Mesendoderm (in vitro differentiated cells): ENCODE data around the gene LRRC4C.

Source experiments
- DNase-seq: peaks from one replicate; pipeline ENCODE4 v3.0.0; 2013
- H2AK5ac ChIP-seq: 2 replicates; pipeline ENCODE4 v1.6.1; 2013; ENCODE audit warnings: low read length, inconsistent platforms
- H2BK120ac ChIP-seq: 2 replicates; pipeline ENCODE4 v1.6.1; 2013; ENCODE audit warnings: low read depth, mild to moderate bottlenecking, low read length, moderate library complexity, mixed read lengths
- H2BK15ac ChIP-seq: replicated peaks from 2 replicates; pipeline ENCODE4 v1.6.1; 2013; ENCODE audit warnings: low read depth, mild to moderate bottlenecking, moderate library complexity
- H2BK5ac ChIP-seq: 2 replicates; pipeline ENCODE4 v1.6.1; 2013; ENCODE audit warnings: low read length, inconsistent platforms
- H3K18ac ChIP-seq: 2 replicates; pipeline ENCODE4 v1.6.1; 2013; ENCODE audit warnings: mild to moderate bottlenecking, low read length, mixed read lengths
- H3K23ac ChIP-seq: one replicate; pipeline ENCODE4 v1.6.1; 2013; ENCODE audit warnings: low read length
- H3K27ac ChIP-seq: 2 replicates; pipeline ENCODE4 v1.5.1; 2013; ENCODE audit warnings: low read depth, mild to moderate bottlenecking, inconsistent platforms, low read length, moderate library complexity
- H3K27me3 ChIP-seq: 2 replicates; pipeline ENCODE4 v1.6.1; 2013; ENCODE audit warnings: low read length, control low read depth, mild to moderate bottlenecking, inconsistent platforms; ENCODE audit not compliant: insufficient read depth, poor library complexity
- H3K36me3 ChIP-seq: 2 replicates; pipeline ENCODE4 v1.6.1; 2013; ENCODE audit warnings: low read length, inconsistent platforms; ENCODE audit not compliant: control insufficient read depth, insufficient read depth
- H3K4ac ChIP-seq: one replicate; pipeline ENCODE4 v1.6.1; 2013; ENCODE audit warnings: low read depth, mild to moderate bottlenecking, low read length, moderate library complexity
- H3K4me1 ChIP-seq: 2 replicates; pipeline ENCODE4 v1.6.1; 2013; ENCODE audit warnings: low read depth, low read length, inconsistent platforms; ENCODE audit not compliant: control insufficient read depth
- H3K4me2 ChIP-seq: 2 replicates; pipeline ENCODE4 v1.6.1; 2013; ENCODE audit warnings: low read length
- H3K4me3 ChIP-seq: 2 replicates; pipeline ENCODE4 v1.5.1; 2013; ENCODE audit warnings: mild to moderate bottlenecking, low read length
- H3K56ac ChIP-seq: one replicate; pipeline ENCODE4 v1.6.1; 2013; ENCODE audit warnings: low read length
- H3K79me1 ChIP-seq: 2 replicates; pipeline ENCODE4 v1.6.1; 2013; ENCODE audit warnings: low read length, inconsistent platforms
- H3K79me2 ChIP-seq: 2 replicates; pipeline ENCODE4 v1.6.1; 2013; ENCODE audit warnings: mild to moderate bottlenecking, low read length; ENCODE audit not compliant: control insufficient read depth, insufficient read depth
- H3K9ac ChIP-seq: 2 replicates; pipeline ENCODE4 v1.6.1; 2013; ENCODE audit warnings: low read length, inconsistent platforms
- H4K5ac ChIP-seq: one replicate; pipeline ENCODE4 v1.6.1; 2013; ENCODE audit warnings: low read length
- H4K8ac ChIP-seq: one replicate; pipeline ENCODE4 v1.6.1; 2013; ENCODE audit warnings: low read depth, mild to moderate bottlenecking, control low read depth, low read length, moderate library complexity
- WGBS: extraction: QIAGEN DNeasy Blood & Tissue Kit; methylation state at CpG from one replicate; pipeline ENCODE4 v1.1.7; 2013; ENCODE audit warnings: low lambda C conversion rate, missing lambda C conversion rate; ENCODE audit not compliant: insufficient coverage; ENCODE audit errors: extremely low coverage; 5-methylcytosine and 5-hydroxymethylcytosine counted together

The LRRC4C gene

GRCh38 chr11:41102471-41102870, 357.0 kb downstream of the LRRC4C start:
- no peak for DNase-seq
- Histone ChIP-seq H3K27ac (no peak overlapping the region), H2AK5ac (no peak overlapping the region), H3K18ac (no peak overlapping the region), H3K4me2 (no peak overlapping the region), H3K4me3 (no peak overlapping the region), H3K23ac (no peak overlapping the region), H2BK120ac (no peak overlapping the region), H4K8ac (no peak overlapping the region), H3K4me1 (no peaks in the 10 kb centered on the region), H4K5ac (no peak overlapping the region), H3K56ac (no peak overlapping the region), H3K4ac (no peak overlapping the region), H2BK15ac (no peak overlapping the region), H3K79me1 (no peaks in the 10 kb centered on the region), H3K79me2 (no peaks in the 10 kb centered on the region), H2BK5ac (no peak overlapping the region), H3K36me3 (no peaks in the 10 kb centered on the region), H3K27me3 (no peaks in the 10 kb centered on the region), H3K9ac (no peak overlapping the region)
- no CpG with 5 or more reads among the region's 4 CpGs for WGBS

DNA sequence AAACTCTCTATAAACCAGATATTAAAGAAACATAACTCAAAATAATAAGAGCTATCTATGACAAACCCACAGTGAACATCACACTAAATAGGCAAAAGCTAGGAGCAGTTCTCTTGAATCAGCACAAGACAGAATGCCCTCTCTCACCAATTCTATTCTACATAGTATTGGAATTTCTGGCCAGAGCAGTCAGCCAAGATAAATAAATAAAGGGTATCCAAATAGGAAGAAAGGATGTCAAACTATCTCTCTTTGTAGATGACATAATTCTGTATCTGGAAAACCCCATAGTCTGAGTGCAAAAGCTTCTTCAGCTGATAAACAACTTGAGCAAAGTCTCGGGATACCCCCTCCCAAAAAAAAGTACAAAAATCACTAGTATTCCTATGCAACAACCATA, 359.8 kb downstream of the LRRC4C start:
- Histone ChIP-seq H3K4me3 (no peak overlapping the region), H3K27me3 (no peaks in the 10 kb centered on the region), H3K79me2 (no peaks in the 10 kb centered on the region), H3K23ac (no peak overlapping the region), H3K4ac (no peak overlapping the region), H3K18ac (no peak overlapping the region), H3K36me3 (no peaks in the 10 kb centered on the region), H4K5ac (no peak overlapping the region), H3K9ac (no peak overlapping the region), H2AK5ac (no peak overlapping the region), H2BK120ac (no peak overlapping the region), H4K8ac (no peak overlapping the region), H3K27ac (no peak overlapping the region), H2BK15ac (no peak overlapping the region), H3K4me2 (no peak overlapping the region), H2BK5ac (no peak overlapping the region), H3K56ac (no peak overlapping the region), H3K4me1 (no peaks in the 10 kb centered on the region), H3K79me1 (no peaks in the 10 kb centered on the region)
- WGBS = no CpG with 5 or more reads among the region's 1 CpG
- DNase-seq = no peak

- Histone ChIP-seq H3K79me2 (no peaks in the 10 kb centered on the region), H2AK5ac (no peak overlapping the region), H3K4me2 (no peak overlapping the region), H3K4me1 (no peaks in the 10 kb centered on the region), H3K79me1 (no peaks in the 10 kb centered on the region), H2BK5ac (no peak overlapping the region), H3K4me3 (no peak overlapping the region), H3K27me3 (no peaks in the 10 kb centered on the region), H2BK15ac (no peak overlapping the region), H4K5ac (no peak overlapping the region), H3K23ac (no peak overlapping the region), H3K18ac (no peak overlapping the region), H3K27ac (no peak overlapping the region), H3K4ac (no peak overlapping the region), H3K56ac (no peak overlapping the region), H4K8ac (no peak overlapping the region), H3K9ac (no peak overlapping the region), H2BK120ac (no peak overlapping the region), H3K36me3 (no peaks in the 10 kb centered on the region)
- DNase-seq = no peak
- WGBS = no CpG with 5 or more reads among the region's 1 CpG
Measured at GRCh38 chr11:41085123-41085522, 374.3 kb downstream of the LRRC4C start.

- no CpG with 5 or more reads among the region's 8 CpGs for WGBS
- H3K9ac ChIP-seq = no peak overlapping the region
- H4K5ac ChIP-seq = no peak overlapping the region
- no peak overlapping the region for H3K23ac ChIP-seq
- H3K79me1 ChIP-seq = no peaks in the 10 kb centered on the region
- no peak overlapping the region for H3K27ac ChIP-seq
- H3K79me2 ChIP-seq = no peaks in the 10 kb centered on the region
- H2BK15ac ChIP-seq = no peak overlapping the region
- H3K36me3 ChIP-seq = no peaks in the 10 kb centered on the region
- H3K4me3 ChIP-seq = no peak overlapping the region
- no peak overlapping the region for H3K56ac ChIP-seq
- DNase-seq = no peak
- H3K4me1 ChIP-seq = no peaks in the 10 kb centered on the region
- H3K4me2 ChIP-seq = no peak overlapping the region
- no peak overlapping the region for H4K8ac ChIP-seq
- no peak overlapping the region for H3K4ac ChIP-seq
- H3K18ac ChIP-seq = no peak overlapping the region
- H2BK120ac ChIP-seq = no peak overlapping the region
- H2AK5ac ChIP-seq = no peak overlapping the region
- no peaks in the 10 kb centered on the region for H3K27me3 ChIP-seq
- no peak overlapping the region for H2BK5ac ChIP-seq
Measured at GRCh38 chr11:41081756-41082285, 377.6 kb downstream of the LRRC4C start.

DNA sequence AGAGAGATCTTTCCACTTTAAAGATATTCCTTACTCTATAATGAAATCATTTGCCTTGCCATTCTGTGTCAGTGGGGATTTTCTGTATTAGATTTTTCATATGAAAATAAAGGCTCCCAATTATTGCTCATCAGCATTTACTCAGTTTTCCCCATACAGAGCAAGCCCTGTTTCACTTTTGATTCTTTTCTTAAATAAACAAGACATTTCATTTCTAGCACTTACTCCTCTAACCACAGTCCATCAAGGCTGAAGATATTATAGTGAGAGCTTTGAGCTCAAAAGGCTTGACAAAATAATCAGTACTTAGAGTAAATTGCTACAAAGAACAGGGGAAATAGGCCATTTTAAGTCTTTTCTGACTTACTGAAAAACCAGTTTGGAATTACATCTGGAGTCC, 385.1 kb downstream of the LRRC4C start:
- H3K27me3 ChIP-seq = no peaks in the 10 kb centered on the region
- no peaks in the 10 kb centered on the region for H3K4me1 ChIP-seq
- H3K79me2 ChIP-seq = no peaks in the 10 kb centered on the region
- H3K4me2 ChIP-seq = no peak overlapping the region
- no peaks in the 10 kb centered on the region for H3K79me1 ChIP-seq
- H2BK5ac ChIP-seq = no peak overlapping the region
- H2BK120ac ChIP-seq = no peak overlapping the region
- no peak overlapping the region for H3K56ac ChIP-seq
- H4K8ac ChIP-seq = no peak overlapping the region
- no peak overlapping the region for H2AK5ac ChIP-seq
- no peaks in the 10 kb centered on the region for H3K36me3 ChIP-seq
- H3K27ac ChIP-seq = no peak overlapping the region
- DNase-seq = no peak
- H3K4me3 ChIP-seq = no peak overlapping the region
- no peak overlapping the region for H3K4ac ChIP-seq
- H2BK15ac ChIP-seq = no peak overlapping the region
- H3K23ac ChIP-seq = no peak overlapping the region
- no peak overlapping the region for H4K5ac ChIP-seq
- no peak overlapping the region for H3K9ac ChIP-seq
- H3K18ac ChIP-seq = no peak overlapping the region

DNA sequence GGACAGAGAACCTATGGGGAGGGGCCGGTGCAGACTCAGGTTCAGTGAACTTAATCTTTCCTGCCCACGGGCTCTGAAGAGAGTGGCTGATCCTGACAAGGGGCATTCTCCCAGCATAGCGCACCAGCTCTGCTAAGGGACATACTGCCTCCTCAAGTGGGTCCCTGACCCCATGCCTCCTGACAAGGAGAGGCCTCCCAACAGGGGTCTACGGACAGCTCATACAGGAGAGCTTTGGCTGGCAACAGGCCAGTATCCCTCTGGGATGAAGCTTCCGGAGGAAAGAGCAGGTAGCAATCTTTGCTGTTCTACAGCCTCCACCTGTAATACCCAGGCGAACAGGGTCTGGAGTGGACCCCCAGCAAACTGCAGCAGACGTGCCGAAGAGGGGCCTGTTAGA, 394.0 kb downstream of the LRRC4C start:
- WGBS = no CpG with 5 or more reads among the region's 8 CpGs
- Histone ChIP-seq H3K79me2 (no peaks in the 10 kb centered on the region), H2BK15ac (no peak overlapping the region), H3K56ac (no peak overlapping the region), H4K8ac (no peak overlapping the region), H2BK5ac (no peak overlapping the region), H3K9ac (no peak overlapping the region), H2BK120ac (no peak overlapping the region), H3K4me2 (no peak overlapping the region), H3K27ac (no peak overlapping the region), H3K23ac (no peak overlapping the region), H3K4me1 (no peaks in the 10 kb centered on the region), H3K36me3 (no peaks in the 10 kb centered on the region), H3K79me1 (no peaks in the 10 kb centered on the region), H3K4me3 (no peak overlapping the region), H3K4ac (no peak overlapping the region), H4K5ac (no peak overlapping the region), H3K18ac (no peak overlapping the region), H3K27me3 (no peaks in the 10 kb centered on the region), H2AK5ac (no peak overlapping the region)
- DNase-seq = no peak
